Vagina (tissue), 2 donors: ENCODE measurements around the gene OAT. TPM values are rescaled to one million over a fixed set of nuclear protein-coding genes. Genes with fewer than 3 reads are reported as not detected.

Experiments used
- DNase-seq, 2 donors: peaks; one replicate each; pipeline ENCODE4 v3.0.0-alpha.2; 2017; ENCODE audit errors: extremely low spot score in 2 of 2
- H3K27ac ChIP-seq: fragments of 200-600 bp; sonication (generic); one replicate; pipeline ENCODE4 v1.5.1; 2019
- H3K27me3 ChIP-seq: fragments of 200-600 bp; sonication (generic); one replicate; pipeline ENCODE4 v1.5.1; 2019
- H3K36me3 ChIP-seq, 2 donors: fragments of 200-600 bp; sonication (generic); one replicate each; pipeline ENCODE4 v1.5.1; 2017 to 2019
- H3K4me1 ChIP-seq: fragments of 200-600 bp; sonication (generic); one replicate; pipeline ENCODE4 v1.5.1; 2019
- H3K4me3 ChIP-seq, 2 donors: fragments of 200-600 bp; sonication (generic); 1 replicate in 1 of 2; 2 replicates in 1 of 2; pipeline ENCODE4 v1.5.1; 2016 to 2019
- H3K9me3 ChIP-seq: fragments of 200-600 bp; sonication (generic); one replicate; pipeline ENCODE4 v1.5.1; 2019
- CTCF ChIP-seq, 3 experiments: fragments of 450-650 bp in 2 of 3; fragments of 200-600 bp in 1 of 3; sonication (generic) in 1 of 3; IDR thresholded peaks; one replicate each; pipeline ENCODE4 v1.5.1; 2017 to 2019; ENCODE audit warnings: antibody characterized with exemption in 3 of 3, mild to moderate bottlenecking in 2 of 3, moderate library complexity in 2 of 3
- POLR2A ChIP-seq, 2 donors: fragments of 450-650 bp; IDR thresholded peaks; one replicate each; pipeline ENCODE4 v1.6.1; 2017; ENCODE audit warnings: antibody characterized with exemption in 2 of 2, mild to moderate bottlenecking in 2 of 2, moderate library complexity in 2 of 2
- POLR2AphosphoS5 ChIP-seq, 2 donors: sonication (generic); formaldehyde crosslinking; IDR thresholded peaks; one replicate each; pipeline ENCODE4 v1.9.0; 2017; ENCODE audit warnings: antibody characterized with exemption in 2 of 2, mild to moderate bottlenecking in 2 of 2, low read depth in 1 of 2; ENCODE audit not compliant: insufficient read depth in 1 of 2
- intact Hi-C: fragments of 100-400 bp; cut with DNase I; formaldehyde crosslinking; loops from one replicate; pipeline ENCODE4 v1.15.1; 2023
- total RNA-seq: library from RNA; depleted of rRNA; stranded (reverse); fragments of >200 nt; gene quantifications from one replicate; pipeline ENCODE4 v1.2.3, GENCODE V29; 2016

Gene OAT
- total RNA-seq, 1 donor from 2014 or later = 83.2 TPM

GRCh38 chr10:124433461-124433860 is 14.7 kb upstream of the OAT start:
- TF ChIP-seq POLR2A (IDR thresholded peaks at IDR 0.05) (no peak), CTCF (IDR thresholded peaks at IDR 0.05) (no peak), POLR2AphosphoS5 (IDR thresholded peaks at IDR 0.05; ENCODE audit: insufficient read depth in 1 of 2, low read depth in 1 of 2) (no peak)
- Histone ChIP-seq H3K36me3 (no peaks in the 10 kb centered on the region), H3K4me1 (peaks cover 6% of the 10 kb centered on the region), H3K27me3 (no peaks in the 10 kb centered on the region), H3K9me3 (no peaks in the 10 kb centered on the region), H3K27ac (no peak overlapping the region), H3K4me3 (no peak overlapping the region)
- intact Hi-C loops = no loop called here
- DNase-seq = no peak

DNA sequence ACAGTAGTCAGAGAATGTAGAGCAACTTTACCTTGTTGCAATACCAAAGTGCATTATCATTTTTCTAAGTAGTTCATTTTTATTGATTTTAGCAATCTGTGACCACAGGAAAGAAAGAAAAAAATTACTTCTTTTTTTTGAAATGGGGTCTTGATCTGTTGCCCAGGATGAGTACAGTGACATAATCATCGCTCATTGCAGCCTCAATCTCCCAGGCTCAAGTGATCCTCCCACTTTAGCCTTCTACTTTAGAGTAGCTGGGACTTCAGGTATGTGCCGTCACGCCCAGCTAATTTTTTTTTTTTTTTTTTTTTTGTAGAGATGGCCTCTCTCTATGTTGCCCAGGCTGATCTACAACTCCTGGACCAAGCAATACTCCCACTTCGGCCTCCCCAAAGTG is 11.4 kb upstream of the OAT start:
- H3K27ac ChIP-seq = no peak overlapping the region
- H3K27me3 ChIP-seq = no peaks in the 10 kb centered on the region
- TF ChIP-seq CTCF (IDR thresholded peaks at IDR 0.05) = no peak
- TF ChIP-seq POLR2A (IDR thresholded peaks at IDR 0.05) = no peak
- no peak for TF ChIP-seq POLR2AphosphoS5 (IDR thresholded peaks at IDR 0.05; ENCODE audit: insufficient read depth in 1 of 2, low read depth in 1 of 2)
- peaks cover 3% of the 10 kb centered on the region for H3K4me1 ChIP-seq
- intact Hi-C loops = no loop called here
- no peak for DNase-seq
- no peaks in the 10 kb centered on the region for H3K36me3 ChIP-seq
- H3K9me3 ChIP-seq = no peaks in the 10 kb centered on the region
- no peak overlapping the region for H3K4me3 ChIP-seq

DNA sequence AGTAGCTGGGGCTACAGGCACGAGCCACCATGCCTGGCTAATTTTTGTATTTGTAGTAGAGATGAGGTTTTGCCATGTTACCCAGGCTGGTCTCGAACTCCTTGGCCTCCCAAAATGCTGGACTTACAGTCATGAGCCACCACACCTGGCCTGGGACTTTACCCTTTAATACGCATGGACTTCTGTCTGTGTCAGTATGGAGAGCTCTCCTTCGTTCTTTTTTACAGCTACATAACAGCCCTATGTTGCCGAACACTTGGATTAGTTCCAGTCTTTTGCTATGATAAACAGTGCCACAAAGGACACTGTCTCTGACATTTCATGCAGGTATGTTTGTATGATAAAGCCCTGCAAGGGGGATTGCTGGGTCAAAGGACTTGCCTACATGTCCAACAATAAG is 10.9 kb upstream of the OAT start:
- DNase-seq = no peak
- H3K4me1 ChIP-seq = no peaks in the 10 kb centered on the region
- H3K27me3 ChIP-seq = no peaks in the 10 kb centered on the region
- intact Hi-C loops = no loop called here
- no peaks in the 10 kb centered on the region for H3K9me3 ChIP-seq
- no peak overlapping the region for H3K27ac ChIP-seq
- no peaks in the 10 kb centered on the region for H3K36me3 ChIP-seq
- H3K4me3 ChIP-seq = no peak overlapping the region
- no peak for TF ChIP-seq CTCF (IDR thresholded peaks at IDR 0.05)
- no peak for TF ChIP-seq POLR2A (IDR thresholded peaks at IDR 0.05)
- TF ChIP-seq POLR2AphosphoS5 (IDR thresholded peaks at IDR 0.05; ENCODE audit: insufficient read depth in 1 of 2, low read depth in 1 of 2) = no peak

DNA sequence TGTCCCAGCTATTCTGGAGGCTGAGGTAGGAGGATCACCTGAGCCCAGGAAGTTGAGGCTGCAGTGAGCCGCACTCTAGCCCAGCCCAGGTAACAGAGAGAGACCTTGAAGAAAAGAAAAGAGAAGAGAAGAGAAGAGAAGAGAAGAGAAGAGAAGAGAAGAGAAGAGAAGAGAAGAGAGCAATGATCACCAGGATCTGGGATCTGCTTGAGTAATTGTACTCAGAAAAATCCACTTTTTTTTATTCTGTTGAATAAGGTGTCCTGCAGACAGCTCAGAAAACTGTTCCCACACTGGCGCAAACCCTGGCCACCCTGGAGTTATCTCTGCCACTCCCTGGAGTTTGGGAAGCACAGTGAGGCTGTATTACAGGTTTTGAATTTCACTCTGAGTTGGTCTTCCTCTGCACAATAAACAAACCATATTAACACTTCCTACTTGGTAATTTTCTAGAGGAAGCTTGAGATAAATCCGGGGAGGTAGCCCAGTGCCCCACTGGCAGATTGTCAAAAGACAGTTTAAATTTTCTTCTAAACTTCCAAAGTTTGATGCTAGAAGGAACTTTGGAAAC is 9.6 kb upstream of the OAT start:
- intact Hi-C loops = no loop called here
- Histone ChIP-seq H3K4me1 (no peaks in the 10 kb centered on the region), H3K27me3 (no peaks in the 10 kb centered on the region), H3K27ac (no peak overlapping the region), H3K9me3 (no peaks in the 10 kb centered on the region), H3K36me3 (no peaks in the 10 kb centered on the region), H3K4me3 (no peak overlapping the region)
- DNase-seq = no peak
- no peak for TF ChIP-seq POLR2AphosphoS5 (IDR thresholded peaks at IDR 0.05; ENCODE audit: insufficient read depth in 1 of 2, low read depth in 1 of 2)
- TF ChIP-seq CTCF (IDR thresholded peaks at IDR 0.05) = no peak
- no peak for TF ChIP-seq POLR2A (IDR thresholded peaks at IDR 0.05)

DNA sequence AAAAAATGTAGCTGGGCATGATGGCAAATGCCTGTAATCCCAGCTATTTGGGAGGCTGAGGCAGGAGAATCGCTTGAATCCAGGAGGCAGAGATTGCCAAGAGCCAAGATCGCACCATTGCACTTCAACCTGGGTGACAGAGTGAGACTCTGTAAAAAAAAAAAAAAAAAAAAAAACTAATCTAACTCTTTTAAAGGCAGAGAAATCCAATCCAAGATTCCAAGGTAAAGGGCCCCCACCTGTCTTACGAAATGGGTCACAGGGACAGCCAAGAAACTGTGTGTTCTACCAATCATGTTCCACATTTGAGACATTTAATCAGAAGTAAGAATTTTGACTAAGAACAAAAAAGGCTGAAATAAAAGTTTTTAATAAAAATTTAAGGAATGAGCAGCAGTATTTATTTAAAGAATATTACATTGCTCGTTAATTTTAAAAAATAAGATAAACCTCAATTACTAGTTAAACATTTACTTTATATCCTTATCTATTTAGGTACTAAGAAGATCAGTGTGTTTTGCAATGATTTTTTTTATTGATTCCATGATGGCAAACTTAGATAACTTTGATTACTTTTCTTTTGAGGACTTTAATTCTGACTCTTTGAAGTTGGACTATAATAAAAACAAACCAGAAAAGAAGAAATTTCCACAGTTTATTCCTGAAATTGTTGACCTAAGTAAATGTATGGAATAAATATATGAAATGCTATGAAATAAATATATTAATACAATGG is 6.7 kb upstream of the OAT start:
- Histone ChIP-seq H3K36me3 (no peaks in the 10 kb centered on the region), H3K9me3 (no peaks in the 10 kb centered on the region), H3K27me3 (no peaks in the 10 kb centered on the region), H3K27ac (no peak overlapping the region), H3K4me3 (no peak overlapping the region), H3K4me1 (no peaks in the 10 kb centered on the region)
- no peak for TF ChIP-seq POLR2AphosphoS5 (IDR thresholded peaks at IDR 0.05; ENCODE audit: insufficient read depth in 1 of 2, low read depth in 1 of 2)
- TF ChIP-seq CTCF (IDR thresholded peaks at IDR 0.05) = no peak
- TF ChIP-seq POLR2A (IDR thresholded peaks at IDR 0.05) = no peak
- intact Hi-C loops = no loop called here
- DNase-seq = no peak
